Activated CD8-positive, alpha-beta memory T cell treated with anti-CD3 and anti-CD28 coated beads, Interleukin-2, amount 50 U/mL, for 48 hours (primary cell): ENCODE results near the gene SMPD3.

ENCODE experiments used
- DNase-seq: peaks from one replicate; pipeline ENCODE4 v3.0.0-alpha.2; 2020

SMPD3 gene

DNA sequence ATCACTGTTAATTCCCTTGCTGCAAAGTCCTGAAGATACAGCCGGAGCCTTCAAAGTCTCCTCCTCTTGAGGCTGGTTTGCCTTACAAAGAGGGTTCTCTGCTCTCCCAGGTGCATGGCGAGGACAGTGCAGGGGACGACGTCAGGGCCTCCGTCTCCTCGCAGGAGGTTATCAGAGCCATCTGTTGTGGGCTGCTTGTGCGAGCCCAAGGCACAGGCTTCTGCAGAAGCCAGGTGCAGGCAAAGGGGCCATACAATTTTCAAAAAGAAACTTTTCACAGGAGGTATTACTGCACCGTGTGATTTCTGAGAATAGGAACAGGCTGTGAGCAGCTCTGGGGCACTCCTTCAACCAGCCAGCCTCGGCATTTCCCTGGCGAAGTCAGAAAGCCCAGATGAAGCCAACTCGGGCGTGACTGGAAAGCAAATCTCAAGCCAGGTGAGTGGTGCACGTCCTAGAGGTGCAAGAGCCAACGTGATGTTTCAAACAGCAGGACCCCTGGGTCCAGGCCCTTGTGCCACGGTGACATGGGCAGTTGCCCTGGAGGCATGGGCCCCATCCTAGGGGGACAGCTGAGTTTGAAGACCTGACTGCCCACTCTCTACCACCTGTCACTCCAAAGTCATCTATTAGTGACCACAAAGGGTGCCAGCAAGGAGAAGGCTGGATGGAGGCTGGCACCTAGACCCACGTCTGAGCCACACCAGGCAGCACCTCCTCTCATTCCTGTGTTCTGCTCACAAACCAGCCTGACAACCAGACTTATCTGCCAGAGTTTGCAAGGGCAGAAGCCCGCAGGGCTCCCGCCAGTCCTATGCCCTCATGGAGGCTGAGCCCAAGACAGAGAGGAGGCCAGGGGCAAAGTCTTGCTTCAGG lies 68.6 kb downstream of the SMPD3 start:
- no peak for DNase-seq

DNA sequence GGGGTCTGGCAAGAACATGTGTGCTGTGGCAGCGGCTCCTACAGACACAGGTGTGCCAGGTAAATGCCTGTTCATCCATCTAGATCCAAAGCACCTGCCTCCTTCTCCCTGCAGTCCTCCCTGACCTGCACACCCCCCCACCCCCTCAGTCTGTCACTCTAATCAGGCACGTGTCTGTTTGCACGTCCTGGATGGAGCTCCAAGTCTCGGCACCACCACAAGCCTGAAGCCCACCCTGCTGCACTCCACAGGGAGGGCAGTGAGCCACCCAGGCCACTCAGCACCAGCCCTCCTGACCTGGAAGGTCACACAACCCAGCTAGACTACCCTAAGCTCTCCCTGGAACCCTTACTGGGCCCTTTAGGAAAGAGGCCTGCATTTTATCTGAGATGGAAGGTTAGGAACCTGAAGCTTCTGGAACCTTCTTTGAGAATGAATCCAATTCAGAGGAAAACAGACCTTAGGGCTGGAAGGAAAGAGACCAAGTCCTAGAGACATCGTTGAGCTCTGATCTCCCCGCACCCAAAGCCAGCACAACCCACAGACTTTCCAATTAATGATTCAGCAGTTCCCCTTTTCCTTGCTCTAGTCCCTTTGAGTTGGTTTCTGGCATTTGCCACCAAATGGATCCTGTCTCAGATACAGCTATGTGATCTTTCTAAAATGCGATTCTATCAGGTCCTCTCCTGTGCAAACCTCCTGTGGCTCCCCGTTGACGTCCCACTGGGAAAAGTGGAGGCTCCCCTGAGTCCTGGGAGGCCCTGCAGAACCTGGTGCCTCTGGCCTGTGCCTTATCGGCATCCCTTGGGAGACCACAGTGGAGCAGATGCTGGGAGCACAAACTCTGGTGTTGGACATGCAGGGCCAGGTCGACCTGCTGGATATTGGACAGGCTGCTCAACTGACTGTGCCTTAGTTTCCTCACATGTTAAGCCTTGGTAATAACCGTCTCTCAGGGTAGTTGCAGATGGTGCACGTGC lies 69.6 kb downstream of the SMPD3 start:
- DNase-seq, result no peak

DNA sequence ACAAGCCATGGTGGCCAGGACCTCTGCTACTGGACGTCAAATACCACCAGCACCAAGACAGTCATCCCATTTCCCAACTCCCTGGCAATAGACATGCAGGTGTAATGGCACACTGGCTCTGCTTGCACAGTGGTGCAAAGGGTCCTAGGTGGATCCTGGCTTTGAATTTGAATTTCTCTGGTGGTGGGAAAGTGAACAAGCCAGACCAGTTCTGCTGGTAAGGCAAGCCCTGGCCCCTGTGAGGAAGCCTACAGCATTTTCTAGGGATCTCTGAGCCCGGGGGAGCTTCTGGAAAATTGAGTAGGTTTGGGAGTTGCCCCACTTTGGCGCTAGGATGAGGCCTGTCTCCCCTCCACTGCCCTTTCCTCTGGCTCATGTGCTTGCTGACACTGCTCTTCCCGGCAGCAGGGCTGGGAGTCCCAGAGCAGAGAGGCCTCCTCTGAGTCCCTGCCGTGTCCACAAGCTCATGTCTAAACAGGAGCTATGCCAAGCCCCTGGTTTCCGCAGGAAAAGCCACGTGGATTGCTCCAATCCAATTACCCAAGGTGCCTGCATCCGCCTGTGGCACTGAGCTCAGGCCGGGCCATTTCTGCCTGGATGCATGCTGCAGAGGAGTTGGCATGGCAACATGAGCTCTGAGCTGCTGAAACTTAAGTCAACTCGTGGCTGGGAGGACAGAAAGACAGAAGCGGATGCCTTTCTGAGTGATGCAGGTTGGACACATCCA lies 70.5 kb downstream of the SMPD3 start:
- no peak for DNase-seq

DNA sequence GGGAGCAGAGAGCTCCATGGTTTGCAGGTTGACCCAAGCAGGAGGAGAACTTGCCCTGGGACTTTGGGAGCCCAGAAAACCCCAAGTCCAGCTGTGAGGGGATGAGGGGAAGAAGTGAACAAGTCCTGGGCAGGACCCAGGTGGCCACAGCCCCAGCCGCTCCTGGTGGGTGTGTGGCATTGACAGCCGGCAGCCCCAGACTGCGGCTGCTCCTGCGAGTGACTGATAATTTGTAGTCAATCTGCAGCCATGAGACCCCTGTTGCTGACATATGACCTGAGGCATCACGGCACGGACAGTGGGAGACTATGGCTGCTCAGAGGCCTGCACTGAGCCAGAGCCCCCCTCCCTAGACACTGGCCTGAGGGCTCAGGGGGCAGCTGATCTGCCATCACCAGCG lies 71.1 kb downstream of the SMPD3 start:
- no peak for DNase-seq

DNA sequence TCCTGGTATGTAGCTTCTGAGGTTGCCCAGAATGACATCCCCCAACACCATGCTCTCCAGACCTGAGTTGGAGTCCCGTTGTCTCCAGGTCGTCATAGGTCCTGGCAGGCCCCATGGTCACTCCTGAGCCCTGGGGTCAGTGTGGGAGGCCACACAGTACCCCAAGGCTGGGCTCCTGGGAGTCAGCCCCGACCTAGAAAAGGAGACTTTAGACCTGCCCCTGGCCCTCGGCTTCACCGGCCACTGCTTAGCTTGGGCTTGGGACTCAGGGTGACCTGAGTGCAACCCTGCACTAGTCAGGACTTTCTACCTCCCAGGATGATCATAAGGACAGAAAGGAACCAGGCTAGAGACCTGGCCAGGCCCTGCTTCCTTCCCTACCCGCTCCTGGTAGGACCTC lies 71.7 kb downstream of the SMPD3 start:
- DNase-seq, result no peak

DNA sequence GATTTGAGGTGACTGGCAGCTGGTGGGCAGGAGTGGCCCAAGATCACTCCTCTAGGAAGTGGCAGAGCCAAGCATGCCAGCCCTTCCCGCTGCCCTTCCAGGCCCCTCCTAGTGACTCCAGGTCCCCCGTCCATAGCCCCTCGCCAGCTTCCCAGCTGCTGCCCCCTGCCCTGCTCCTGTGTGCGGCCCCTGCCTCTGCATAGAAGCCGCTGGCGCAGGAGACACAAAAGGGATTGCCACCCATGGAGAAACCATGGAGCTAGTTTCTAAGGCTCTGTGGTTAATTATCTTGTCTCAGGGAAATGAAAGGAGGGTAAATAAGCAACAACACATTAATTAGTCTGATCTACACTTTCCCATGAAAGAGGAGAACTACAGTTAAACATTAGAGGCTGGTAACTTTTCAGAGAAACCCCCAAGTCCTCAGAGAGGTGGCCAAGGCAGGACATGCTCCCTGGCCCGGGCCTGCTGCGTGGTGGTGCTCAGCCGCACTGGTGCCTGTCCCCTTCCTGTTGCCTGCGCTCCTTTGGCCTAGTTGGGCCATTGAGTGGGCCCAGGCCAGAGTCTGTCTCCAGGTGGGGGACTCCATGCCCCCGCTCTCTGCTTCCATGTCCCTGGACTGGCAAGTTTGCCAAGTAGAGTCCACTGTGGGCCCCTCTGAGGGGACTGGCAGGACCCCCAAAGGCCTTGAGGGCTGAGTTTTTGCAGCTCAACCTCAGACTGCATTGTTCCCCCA lies 72.3 kb downstream of the SMPD3 start:
- DNase-seq, result no peak

DNA sequence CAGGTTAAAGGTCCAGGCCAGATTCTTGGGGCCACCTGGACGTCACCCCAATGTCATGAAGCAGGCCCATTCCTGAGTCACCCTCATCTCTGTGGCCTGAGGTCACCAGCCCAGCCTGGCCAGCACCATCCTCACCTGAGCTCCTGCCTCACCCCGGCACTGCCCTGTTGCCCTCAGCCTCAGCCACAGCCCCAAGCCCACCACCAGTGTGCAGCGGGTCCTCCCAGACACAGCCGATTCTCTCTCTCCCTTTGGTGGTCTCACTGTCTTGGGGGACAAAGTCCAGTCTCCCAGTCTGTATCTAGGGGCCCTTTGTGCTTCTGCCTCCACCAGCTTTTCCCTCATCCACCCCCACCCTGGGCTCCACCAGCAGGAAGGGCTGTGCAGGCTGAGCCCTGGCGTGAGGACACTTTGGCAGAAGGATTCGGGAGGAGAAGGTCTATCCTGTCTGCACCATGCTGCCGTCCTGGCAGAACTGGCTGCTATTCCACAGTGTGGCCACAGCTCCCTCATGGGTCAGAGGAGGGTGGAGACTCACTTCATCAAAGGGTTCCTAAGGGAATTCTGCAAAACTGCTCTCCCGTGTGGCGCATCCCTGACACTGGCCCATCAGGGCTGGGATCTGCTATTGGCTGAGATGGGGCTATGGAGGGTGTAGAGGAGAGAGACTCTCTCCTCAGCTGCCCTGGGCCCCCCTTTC lies 73.2 kb downstream of the SMPD3 start:
- no peak for DNase-seq

DNA sequence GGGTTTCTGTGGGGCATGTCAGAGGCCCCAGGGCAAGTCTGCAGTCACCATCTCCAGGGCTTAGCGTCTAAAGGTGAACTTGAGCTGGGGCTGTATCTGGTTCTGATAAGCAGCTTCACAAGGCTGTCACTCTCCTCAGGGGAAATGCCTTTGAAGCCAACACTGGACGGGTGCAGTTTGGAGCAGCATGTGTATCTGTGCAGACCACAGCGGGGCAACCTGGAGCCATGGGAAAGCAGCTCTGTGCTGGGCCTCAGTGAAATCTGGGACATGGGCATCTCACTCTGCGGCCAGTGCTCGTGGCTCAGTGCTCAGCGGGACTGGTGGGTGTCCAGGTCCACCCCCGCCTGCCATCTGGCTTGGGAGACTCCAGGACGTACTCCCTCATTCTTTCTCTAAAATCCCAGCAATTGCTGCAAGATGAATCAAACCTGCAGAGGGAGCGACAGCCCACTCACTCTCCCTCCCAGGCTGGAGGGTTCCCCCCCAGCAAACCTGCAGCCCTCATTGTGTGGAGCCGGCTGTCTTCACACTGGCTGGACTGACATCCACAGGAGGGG lies 74.0 kb downstream of the SMPD3 start:
- no peak for DNase-seq

DNA sequence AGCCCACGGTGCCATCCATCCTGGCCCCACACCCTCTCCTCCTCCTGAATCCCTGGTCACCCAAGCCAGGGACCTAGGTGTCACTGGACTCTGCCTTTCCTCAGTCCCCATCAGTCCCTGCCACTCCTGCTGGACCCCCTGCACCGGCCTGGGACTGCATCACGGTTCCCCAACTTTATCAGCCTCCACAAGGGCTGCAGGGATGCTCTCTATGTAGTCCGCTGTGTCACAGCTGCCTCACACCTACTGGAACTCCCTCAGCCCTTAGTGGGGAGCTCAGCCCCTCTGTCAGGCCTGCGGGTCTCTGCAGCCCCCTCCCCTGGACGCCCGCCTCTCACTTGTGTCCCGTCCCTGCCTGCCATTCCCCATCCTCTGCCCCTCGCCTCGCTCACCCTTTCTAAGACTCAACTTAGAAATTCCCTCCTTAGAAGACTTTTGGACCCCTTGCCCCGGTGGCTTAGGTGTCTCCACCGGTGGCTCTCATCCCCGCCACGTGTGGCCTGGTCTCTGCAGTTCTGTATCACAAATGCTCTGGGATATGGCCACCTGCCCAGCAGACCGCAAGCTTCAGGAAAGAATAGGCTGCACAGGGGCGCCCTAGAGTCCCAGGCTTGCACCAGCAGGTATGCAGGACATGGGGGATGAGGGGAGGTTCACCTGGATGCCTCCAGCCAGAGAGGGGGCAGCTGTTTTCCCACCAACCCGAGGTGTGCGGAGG lies 74.6 kb downstream of the SMPD3 start:
- DNase-seq, result no peak

DNA sequence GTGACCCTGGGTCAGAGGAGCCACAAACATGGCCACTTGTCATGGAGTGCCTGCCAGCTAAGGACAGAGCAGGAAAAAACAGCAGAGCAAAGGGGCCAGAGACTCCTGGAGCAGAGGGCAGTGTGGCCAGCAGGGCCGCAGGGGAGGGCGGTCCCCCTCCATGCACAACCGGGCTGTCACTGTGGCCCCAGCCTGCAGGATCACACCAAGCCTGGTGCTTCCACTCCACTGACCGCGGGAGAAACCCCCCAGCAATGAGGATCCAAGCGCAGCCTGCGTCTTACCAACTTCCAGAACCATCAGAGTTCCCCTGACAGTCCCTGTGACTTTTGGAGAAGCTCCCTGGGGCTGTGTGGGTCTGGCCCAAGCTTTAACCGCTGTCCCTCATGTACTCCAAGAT lies 75.5 kb downstream of the SMPD3 start:
- DNase-seq, result no peak

DNA sequence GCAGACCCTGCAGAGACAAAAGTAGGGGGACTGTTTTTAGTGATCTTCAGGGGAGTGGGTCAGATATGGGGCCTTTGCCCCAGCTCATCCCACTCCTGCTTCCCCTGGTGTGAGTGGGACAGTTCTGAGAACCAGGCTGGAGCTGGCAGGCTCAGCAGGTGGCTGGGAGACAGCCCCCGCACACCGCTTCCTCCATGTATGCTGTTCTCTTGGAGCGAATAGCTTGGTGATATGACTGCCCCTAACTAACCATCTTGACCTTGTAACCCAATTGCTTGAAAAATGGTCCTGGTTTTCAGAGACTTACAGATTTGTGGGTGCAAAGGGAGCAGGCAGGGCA lies 76.0 kb downstream of the SMPD3 start:
- DNase-seq, result no peak

DNA sequence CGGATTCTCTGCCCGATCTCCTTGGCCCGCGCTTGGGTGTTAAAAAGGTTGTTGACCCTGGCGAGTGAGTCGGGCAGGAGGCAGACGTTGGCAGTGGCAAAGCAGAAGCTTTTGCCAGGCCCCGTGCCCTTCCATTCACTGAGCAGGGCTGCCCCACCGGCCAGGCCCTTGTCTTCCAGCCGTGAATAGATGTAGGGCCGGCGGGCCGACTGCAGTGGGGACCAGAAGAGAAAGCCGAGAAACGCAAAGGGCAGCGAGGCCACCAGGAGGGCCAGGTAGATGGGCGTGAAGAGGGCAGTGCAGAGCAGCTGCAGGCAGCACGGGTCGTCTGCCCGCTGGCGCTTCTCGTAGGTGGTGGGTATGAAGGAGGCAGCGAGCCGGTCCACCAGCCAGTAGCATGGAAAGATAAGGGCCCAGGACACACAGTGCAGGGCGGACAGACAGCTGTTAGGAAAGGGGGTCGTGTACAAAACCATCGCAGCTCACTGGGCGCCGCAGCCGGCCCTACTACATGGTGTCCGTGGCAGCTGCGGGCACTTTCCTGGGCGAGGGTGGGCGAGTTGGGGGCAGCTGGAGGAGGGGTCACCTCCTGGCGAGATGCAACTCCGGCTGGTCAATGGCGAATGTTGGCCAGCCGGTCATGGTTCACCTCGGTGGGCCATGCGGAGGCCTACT lies 76.5 kb downstream of the SMPD3 start:
- no peak for DNase-seq

DNA sequence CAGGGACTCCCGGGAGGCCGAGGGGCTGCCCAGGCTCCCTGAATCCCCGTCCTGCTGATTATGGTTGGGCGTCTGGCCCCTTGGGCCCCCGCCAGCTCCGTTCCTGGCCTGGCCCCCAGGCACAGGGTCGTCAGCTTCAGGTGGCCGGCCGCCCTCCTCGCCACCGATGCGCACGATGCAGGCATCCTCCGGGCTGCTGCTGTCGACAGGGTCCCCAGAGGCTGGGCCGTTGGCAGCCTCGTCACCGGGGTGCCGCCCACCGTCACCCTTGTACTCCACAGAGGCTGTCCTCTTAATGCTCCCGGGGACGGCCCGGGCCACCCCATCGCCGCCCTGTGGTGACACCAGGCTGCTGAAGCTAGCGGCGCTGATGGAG lies 77.0 kb downstream of the SMPD3 start:
- no peak for DNase-seq

DNA sequence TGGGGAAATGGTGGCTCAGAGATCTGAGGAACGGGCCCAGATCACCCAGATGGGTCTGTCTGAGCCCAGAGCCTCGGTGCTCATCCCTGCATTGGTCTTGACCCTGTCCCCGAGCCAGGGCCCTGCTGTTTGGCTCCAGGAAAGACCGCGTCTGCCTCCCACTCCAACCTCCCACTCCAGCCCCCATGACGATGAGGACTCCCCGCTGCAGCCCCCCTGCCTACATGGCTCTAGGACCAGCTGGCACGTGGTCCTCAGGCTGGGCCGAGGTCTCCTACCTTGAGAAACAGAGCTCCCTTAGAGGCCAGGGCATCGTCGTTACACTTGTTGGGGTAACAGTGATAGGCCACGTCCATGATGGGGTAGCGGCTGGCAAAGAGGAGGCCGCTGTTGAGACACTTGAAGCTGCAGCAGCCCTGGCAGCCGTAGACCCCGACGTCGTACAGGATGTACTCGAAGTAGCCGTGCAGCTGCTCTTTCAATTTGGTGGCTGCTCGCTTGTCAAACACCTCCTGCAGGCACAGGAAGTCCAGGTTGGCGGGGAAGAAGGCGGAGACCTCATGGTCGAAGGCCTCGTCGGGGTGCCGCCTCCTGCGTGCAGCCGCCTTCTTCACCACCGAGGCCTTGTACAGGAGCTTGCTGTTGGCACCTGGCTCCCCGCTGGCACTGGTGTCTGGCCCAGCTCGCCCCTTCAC lies 77.6 kb downstream of the SMPD3 start:
- no peak for DNase-seq

DNA sequence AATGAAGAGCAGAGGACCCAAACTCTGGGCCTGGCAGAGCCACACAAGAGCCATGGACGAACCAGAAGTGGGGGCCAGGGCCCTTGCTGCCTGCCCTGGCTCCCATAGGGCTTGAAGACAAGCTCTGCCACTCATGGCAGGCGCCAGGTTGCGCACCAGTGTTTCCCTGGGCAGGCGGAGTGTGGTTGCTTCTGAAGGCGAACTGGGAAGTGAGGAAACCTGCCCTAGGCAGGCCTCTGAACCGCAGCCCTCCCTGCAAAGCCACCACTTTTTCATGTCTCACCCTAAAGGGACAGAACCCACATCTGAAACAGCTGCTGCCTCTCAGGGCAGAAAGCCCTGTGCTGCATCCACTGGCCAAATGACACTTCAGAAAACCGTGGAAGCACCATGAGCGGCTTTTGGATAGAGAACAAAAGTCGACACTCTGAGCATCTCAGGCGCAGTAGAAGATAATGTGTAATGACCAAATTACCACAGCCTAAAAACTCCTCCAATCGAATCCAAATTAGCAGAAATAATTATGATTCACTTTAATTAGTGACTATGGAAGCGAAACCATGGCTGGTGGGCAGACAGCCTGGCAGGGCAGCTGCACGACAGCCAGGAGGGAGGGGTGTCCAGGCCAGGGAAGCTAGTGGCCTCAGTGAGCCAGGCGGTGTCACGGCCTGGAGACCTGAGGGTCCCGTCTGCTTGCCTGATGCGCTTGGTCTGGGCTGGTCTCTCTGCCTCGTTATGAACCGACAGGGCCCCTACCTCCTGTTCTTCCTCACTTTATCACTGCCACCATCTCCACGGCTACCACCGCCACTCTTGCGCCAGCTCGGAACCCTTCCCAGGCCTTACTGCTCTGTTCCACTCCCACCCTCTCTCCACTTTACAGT lies 78.4 kb downstream of the SMPD3 start:
- no peak for DNase-seq

DNA sequence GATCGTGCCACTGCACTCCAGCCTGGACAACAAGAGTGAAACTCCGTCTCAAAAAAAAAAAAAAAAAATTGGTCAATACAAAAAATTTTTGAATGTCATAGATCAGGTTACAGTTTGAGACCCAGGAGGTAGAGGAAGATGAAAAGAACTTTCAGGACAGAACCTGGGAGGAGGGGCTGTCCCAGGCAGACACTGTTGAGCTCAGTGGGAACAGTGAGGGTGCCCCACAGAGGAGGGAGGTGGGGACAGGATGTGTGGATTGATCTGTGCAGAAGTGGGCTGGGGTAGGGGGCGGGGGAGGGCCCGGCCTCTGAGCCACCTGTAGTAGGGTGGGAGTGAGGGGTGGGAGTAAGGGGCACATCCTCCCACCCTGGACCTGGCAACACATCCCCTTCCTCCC lies 79.1 kb downstream of the SMPD3 start:
- no peak for DNase-seq

DNA sequence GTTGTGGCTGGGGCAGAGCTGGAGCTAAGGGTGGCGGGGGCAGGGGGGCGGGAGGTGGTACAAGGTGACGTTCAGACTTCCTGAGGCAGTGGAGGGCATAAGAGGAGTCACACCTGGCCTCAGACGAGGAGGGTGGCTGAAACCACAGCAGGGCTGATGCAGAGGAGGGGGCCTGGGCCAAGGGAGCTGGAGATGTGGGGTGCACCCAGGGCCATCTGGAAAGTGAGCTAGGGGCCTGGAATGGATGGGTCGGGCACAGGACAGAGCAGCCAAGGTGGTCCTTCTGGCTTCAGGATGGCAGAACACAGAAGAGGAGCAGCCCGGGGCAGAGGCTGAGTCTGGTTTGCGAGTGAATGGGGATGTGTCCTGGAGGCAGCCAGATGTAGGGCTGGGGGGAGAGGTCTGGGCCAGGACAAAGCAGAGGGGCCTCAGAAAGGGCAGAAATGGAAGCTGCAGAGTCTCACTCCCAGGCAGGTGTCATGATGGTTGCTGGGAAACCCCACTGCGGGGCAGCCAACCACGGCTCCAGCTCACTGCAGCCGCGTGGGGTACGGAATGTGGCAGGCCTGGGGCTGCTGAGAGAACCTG lies 79.9 kb downstream of the SMPD3 start:
- no peak for DNase-seq

DNA sequence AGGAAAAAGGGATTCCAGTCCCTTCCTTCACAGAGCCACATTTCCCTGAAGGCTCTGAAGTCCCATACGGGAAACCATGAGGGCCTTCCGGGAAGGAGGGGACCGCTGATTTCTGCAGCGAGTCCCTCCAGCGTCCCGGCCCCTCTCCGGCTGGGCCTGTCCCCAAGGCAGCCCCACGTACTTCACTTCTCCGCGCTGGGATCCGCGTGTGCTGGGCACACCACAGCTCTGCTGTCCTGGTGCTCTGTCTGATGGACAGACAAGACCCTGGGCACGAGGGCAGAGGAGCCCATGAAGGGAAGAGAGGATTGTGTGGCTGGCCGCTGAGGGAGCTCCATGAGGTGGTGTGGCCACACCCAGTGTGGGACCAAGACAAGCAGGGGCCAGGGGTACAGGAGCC lies 80.4 kb downstream of the SMPD3 start:
- DNase-seq, result no peak
